Stimulated activated CD4-positive, alpha-beta T cell treated with anti-CD3 and anti-CD28 coated beads, Interleukin-4, amount 100 ng/mL, for 24 hours (primary cell): ENCODE results near the gene CFAP77.

Source experiments
- DNase-seq: peaks from one replicate; pipeline ENCODE4 v3.0.0-alpha.2; 2020

Gene CFAP77

DNA sequence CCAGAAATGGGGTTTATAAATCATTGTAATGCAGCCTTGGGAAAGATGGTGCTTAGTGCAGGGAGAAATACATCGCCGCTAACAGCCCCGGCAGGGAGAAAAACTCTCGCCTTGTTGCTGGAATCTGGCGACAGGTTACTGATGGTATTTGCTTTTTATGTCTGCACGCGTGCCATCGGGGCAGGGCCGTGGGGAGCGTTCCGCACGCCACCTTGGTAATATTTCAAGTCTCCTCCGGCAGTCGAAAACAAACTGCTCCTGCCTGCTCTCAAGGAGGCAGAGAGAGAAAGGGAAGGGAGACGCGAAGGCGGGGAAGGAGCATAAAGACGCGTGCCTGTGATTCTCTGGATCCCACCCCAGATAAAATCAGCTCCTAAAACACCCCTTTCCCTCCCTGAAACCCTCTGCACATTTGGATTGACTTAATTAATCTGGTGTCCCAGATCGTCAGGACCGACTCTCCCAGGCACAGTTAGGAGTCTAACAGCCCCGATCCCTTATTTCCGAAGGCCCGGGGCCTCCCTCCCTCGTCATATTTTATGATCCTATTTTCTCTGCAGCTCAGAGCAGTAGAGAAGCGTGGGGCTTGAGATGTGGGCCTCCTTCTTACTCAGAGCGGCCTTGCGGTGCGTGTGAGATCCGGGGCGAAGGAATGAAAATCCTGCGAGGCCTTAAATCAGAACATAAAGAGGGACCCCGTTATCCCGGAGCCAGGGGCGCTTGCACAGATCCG, 47.7 kb downstream of the CFAP77 start:
- DNase-seq: no peak

DNA sequence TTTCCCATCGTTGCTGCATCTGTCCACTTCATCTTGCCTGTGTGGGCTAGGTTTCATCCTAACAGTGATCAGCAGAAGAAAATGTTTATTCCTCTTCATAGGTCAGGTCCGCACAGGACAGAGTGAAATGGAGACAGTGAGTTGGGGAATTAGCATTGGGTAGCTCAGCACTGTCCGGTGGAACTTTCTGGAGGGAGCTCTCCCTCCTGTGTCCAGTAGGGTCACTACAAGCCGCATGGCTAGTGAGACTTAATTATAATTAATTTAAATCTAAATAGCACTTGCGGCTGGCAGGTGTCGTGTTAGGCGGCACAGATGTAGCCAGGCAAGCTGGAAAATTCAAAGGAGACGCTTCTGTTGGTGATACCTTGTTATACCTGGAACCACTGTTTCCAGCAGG, 48.4 kb downstream of the CFAP77 start:
- no peak for DNase-seq

- DNase-seq: no peak
Observed at GRCh38 chr9:132459661-132460060, 49.6 kb downstream of the CFAP77 start.

- DNase-seq: no peak
Observed at GRCh38 chr9:132460240-132460639, 50.2 kb downstream of the CFAP77 start.

DNA sequence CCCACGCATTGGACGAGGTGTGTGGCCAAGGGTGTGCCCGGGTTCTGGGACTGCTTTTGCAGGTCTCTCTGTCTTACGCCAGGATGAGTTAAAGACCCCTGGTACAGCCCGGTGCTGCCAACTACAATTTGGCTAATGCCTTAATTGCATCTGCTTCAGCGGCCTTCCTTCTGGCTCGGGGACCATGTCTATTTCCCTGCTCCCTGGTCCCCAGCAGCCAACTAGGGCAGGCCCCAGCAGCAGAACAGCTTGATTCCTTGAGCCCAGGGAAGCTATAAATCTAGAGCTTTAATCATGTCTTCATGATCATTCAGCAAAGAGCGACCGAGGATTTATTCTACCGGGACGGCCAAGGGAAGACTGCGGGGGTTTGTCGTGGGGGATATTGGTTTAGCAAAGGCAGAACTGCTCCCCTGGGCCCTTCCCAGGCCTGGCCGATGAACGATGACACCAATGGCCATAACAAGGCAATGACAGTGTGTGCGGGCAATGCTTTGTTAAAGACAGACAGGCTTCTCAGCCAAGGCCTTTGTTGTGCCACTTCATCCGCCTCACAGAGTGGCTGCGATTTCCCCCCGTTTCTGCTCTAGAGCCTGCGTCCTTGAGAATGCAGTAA, 51.4 kb downstream of the CFAP77 start:
- no peak for DNase-seq

DNA sequence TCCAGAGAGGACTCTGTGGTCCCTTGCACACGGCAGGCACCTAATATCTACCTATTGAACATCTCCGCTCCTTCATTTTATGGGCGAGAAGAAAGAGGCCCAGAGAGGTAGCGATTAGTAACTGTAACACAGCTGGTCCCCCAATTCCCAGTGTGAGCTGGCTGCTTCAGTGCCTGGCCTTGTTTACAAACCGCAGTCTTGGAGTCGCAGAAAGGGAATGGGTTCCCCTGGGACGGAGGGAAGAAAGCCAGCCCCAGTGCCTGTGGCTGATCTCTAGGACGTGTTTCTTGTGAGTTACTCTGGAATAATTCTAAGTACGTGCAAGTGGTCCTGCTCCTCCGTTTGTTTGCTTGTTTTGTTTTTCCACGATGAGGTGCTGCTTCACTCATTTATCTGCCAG, 52.0 kb downstream of the CFAP77 start:
- no peak for DNase-seq

DNA sequence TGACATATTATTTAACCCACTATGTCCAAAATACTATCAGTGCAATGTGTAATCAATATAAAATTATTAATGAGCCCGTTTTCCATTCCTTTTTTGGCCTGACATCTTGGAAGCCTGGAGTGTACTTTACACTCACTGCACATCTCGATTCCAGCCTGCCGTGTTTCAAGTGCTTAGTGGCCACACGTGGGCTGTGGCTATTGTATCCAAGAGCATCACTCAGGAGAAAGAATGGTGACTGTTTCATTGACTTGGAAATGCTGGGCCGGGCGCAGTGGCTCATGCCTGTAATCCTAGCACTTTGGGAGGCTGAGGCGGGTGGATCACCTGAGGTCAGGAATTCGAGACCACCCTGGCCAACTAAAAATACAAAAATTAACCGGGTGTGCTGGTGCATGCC, 54.5 kb downstream of the CFAP77 start:
- no peak for DNase-seq

- no peak for DNase-seq
Observed at GRCh38 chr9:132465131-132465635, 55.2 kb downstream of the CFAP77 start.

DNA sequence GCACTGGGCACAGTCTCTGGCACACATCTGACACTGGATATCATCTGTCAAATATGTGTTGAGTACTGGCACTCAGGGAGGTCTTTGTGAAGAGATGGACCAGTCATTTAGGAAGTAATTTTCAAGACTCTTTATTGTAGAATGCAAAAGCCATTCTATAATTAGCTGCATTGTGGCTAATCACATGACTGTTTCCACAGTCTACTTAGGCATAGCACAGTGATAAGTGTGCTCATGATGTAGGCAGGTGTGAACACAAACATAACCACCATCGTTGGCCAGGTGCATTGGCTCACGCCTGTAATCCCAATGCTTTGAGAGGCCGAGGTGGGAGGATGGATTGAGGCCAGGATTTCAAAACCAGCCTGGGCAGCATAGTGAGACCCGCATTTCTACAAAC, 62.2 kb downstream of the CFAP77 start:
- no peak for DNase-seq

- DNase-seq: no peak
Observed at GRCh38 chr9:132472599-132472998, 62.6 kb downstream of the CFAP77 start.

GRCh38 chr9:132474253-132474652, 64.2 kb downstream of the CFAP77 start:
- no peak for DNase-seq

DNA sequence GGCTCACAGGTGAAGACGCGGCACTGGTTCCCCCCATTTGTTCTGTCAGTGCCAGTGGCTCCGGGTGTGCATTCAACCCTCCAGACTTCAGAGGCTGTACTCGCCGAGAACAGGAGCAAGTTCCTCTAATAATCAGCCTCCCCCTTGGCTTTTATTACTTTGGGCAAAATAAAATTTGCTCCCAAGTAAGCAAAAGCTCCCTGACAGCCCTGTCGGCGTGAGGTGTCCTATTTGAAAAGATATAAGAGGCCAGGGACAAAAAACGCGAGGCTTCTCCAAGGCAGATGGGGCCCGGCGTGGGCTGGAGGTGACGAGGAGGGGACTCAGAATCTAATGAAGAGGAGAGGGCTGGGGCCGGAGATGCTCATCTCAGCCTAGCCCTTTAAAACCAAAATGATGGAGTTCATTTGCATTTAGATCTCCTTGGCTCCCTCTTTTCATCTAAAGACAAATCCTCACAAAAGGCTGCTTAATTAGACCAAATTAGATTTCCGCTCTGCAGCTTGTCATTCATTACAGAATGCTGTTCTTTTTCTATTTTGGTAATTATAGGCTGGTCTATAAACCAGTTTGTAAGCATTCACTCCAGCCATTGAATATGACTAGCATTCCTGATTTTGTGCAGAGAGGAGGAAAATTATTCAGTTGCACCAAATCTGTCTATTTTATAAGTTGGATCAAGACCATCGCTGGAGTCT, 68.5 kb downstream of the CFAP77 start:
- no peak for DNase-seq

GRCh38 chr9:132479733-132480132, 69.7 kb downstream of the CFAP77 start:
- DNase-seq: no peak

GRCh38 chr9:132481053-132481849, 71.2 kb downstream of the CFAP77 start:
- no peak for DNase-seq

GRCh38 chr9:132482196-132482813, 72.3 kb downstream of the CFAP77 start:
- no peak for DNase-seq

DNA sequence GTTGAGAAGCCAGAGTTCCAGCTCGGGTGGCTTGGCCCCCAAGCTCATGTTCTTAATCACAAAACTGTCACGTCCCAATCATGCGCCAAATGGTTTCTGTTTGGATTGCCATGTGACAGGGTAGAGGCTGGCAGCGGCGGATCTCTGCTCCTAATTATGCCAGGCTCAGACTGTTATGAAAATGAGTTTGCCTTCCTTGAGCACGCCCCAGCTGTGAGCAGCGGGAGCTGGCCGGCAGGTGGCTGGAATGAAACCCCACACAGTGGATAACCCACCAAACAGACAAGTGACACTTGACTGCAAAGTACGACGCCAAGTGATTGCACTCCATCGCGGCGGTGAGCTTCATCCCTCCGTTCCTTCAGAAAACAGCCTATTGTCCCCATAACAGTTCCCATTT, 75.4 kb downstream of the CFAP77 start:
- no peak for DNase-seq

DNA sequence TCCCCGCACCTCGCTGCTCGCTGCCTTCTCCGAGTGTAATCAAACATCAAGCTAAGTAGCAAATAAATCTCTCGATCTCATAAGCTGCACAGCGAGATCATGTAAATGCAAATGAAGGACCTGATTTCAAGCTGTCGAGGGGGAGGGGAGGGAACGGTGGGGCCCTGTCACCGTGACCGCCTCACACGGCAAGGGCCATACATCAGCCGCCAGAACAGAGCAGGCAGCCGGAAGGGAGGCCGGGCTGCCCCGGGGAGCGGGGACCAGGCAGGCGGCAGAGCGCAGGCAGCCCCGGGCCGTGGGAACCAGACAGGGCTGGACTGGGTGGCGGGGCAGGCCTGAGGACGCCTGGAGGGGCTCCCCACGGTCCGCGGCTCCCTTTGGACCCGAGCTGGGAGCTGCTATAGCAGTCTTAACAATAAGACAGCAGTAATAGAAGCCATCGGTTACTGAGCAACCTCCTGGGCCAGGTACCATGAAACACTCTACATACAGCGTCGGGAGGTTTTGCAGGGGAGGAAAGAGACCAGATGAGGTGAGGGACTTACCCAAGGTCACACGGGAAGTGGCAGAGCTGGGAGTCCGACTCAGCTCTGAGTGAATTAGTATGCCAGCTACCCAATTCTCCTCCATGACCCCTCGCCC, 76.8 kb downstream of the CFAP77 start:
- DNase-seq: peak; percentile 49

GRCh38 chr9:132487351-132487791, 77.4 kb downstream of the CFAP77 start:
- peak; percentile 15 for DNase-seq

- DNase-seq: no peak
Observed at GRCh38 chr9:132487980-132488535, 78.0 kb downstream of the CFAP77 start.

DNA sequence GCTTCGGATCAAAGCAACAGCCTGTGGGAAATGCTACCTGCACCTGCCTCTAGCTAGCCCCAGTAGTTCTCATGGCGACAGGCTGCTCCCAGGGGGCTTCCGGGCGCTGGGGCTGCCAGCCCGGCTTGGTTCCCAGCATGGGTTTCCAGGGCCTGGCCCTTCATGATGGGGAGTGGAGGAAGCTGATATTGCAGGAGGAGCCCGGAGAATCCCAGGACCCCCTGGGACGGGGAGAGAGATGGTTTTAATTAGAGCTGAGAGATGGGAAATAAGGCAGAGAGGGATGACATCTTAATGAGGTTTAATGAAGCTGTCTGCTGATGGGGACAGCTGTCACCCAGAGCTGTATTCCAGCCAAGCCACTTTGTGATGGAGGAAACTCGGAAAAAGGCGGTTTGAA, 78.6 kb downstream of the CFAP77 start:
- DNase-seq: no peak

- DNase-seq: no peak
Observed at GRCh38 chr9:132489536-132489935, 79.5 kb downstream of the CFAP77 start.

- no peak for DNase-seq
Observed at GRCh38 chr9:132494857-132495256, 84.8 kb downstream of the CFAP77 start.
